ENCODE data around the gene POMT1.

DNA sequence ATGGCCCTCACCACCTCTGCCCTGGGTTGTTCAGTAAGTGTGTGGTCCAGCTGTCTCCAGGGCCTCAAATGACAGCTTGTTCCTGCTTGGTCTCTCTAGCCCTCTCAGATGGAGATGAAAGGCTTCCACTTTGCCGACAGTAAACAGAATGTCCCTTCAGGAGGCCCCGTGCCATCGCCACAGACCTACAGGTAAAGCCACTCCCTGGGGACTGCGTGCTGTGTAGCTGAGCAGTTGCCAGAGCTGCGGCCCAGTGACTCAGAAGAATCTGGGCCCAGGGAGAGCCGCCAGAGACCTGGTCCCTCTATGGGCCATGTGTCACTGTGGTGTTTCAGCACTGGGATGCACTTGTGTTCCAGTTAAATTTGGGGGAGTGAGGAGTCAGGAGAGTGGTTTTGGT, 10.6 kb upstream of the POMT1 start:
- TF ChIP-seq POLR2A (IDR thresholded peaks at IDR 0.05): no peak
- TF ChIP-seq, protein P1, sequence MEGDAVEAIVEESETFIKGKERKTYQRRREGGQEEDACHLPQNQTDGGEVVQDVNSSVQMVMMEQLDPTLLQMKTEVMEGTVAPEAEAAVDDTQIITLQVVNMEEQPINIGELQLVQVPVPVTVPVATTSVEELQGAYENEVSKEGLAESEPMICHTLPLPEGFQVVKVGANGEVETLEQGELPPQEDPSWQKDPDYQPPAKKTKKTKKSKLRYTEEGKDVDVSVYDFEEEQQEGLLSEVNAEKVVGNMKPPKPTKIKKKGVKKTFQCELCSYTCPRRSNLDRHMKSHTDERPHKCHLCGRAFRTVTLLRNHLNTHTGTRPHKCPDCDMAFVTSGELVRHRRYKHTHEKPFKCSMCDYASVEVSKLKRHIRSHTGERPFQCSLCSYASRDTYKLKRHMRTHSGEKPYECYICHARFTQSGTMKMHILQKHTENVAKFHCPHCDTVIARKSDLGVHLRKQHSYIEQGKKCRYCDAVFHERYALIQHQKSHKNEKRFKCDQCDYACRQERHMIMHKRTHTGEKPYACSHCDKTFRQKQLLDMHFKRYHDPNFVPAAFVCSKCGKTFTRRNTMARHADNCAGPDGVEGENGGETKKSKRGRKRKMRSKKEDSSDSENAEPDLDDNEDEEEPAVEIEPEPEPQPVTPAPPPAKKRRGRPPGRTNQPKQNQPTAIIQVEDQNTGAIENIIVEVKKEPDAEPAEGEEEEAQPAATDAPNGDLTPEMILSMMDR (IDR thresholded peaks at IDR 0.05): no peak
